Measurements from ENCODE around the gene CLEC5A. TPM values are rescaled to one million over a fixed set of nuclear protein-coding genes. Genes with fewer than 3 reads are reported as not detected.

The CLEC5A gene
- total RNA-seq, 1 experiment from 2014 or later = not detected

DNA sequence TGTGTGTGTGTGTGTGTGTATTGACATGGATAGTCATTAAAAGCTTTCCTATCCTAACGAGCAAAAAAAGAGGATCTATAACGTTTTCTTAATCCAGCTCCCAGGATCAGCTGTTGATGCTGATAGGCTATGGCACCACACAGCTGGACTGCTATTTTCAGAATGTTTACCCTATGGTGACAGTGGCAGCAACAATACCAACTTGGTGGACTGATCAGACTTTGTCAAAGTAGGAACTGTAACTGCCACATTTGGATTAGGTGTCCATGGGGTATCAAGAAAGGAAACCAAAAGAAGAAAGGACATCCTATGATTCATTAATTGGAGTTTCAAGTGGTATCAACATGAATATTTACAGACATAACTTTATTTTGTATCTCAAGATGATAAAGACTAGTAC lies 2.7 kb upstream of the CLEC5A start:
- H2BK20ac ChIP-seq (ENCODE audit: low read depth, low read length, poor library complexity, severe bottlenecking) = no peak overlapping the region
- no peak overlapping the region for H4K91ac ChIP-seq (ENCODE audit: insufficient read length, low read depth, low read length)
- no peak overlapping the region for H2AFZ ChIP-seq (ENCODE audit: low read length)
- no peak overlapping the region for H3K4ac ChIP-seq (ENCODE audit: low read depth, low read length)
- H3K9ac ChIP-seq (ENCODE audit: extremely low read depth, insufficient read length, low read length) = no peak overlapping the region
- H2BK15ac ChIP-seq (ENCODE audit: low read depth, low read length) = no peak overlapping the region
- no peak overlapping the region for H2BK120ac ChIP-seq (ENCODE audit: low read depth, low read length, poor library complexity, severe bottlenecking)
- no peaks in the 10 kb centered on the region for H3K23me2 ChIP-seq (ENCODE audit: insufficient read length, low read depth, low read length, poor library complexity, severe bottlenecking)
- no peak overlapping the region for H2BK12ac ChIP-seq (ENCODE audit: insufficient read length, low read depth, low read length)
- H3K14ac ChIP-seq (ENCODE audit: insufficient read depth, low read length) = no peak overlapping the region
- no peaks in the 10 kb centered on the region for H3K4me1 ChIP-seq (ENCODE audit: insufficient read depth, low read length)
- WGBS (ENCODE audit: extremely low coverage, insufficient read length, low lambda C conversion rate) = no CpG with 5 or more reads among the region's 2 CpGs
- Mint-ChIP-seq H3K27me3 (ENCODE audit: low read depth) (no peaks in the 10 kb centered on the region), H3K27ac (no peak overlapping the region), H3K4me1 (peaks cover 5% of the 10 kb centered on the region in 2 experiments), H3K9me3 (no peaks in the 10 kb centered on the region), H3K4me3 (no peak overlapping the region), H3K36me3 (ENCODE audit: insufficient read depth in 1 of 3, low read depth in 3 of 3) (no peaks in the 10 kb centered on the region; a peak in 1 of 7 replicates)
- H4K8ac ChIP-seq (replicated peaks; ENCODE audit: insufficient read length, low read depth, low read length) = no peak overlapping the region
- H3K56ac ChIP-seq (ENCODE audit: insufficient read length, low read depth, low read length) = no peak overlapping the region
- no peaks in the 10 kb centered on the region for H4K20me1 ChIP-seq (ENCODE audit: control insufficient read depth, insufficient read depth, insufficient read length)
- H3K18ac ChIP-seq (ENCODE audit: insufficient read length, low read depth, low read length) = no peak overlapping the region
- H2BK5ac ChIP-seq (ENCODE audit: insufficient read length, low read length) = no peak overlapping the region
- H3T11ph ChIP-seq (ENCODE audit: low read length) = no peak overlapping the region
- H2AK5ac ChIP-seq (ENCODE audit: insufficient read length, low read length) = no peak overlapping the region
- no peaks in the 10 kb centered on the region for H3K79me2 ChIP-seq (ENCODE audit: insufficient read depth, low read length)
- H3K27ac ChIP-seq (ENCODE audit: insufficient read length, low read depth, low read length) = no peak overlapping the region
- H3K9me3 ChIP-seq (ENCODE audit: control insufficient read depth, low read depth, low read length) = no peaks in the 10 kb centered on the region
- H4K5ac ChIP-seq (ENCODE audit: insufficient read length, low read depth, low read length) = no peak overlapping the region
- no peaks in the 10 kb centered on the region for H3K27me3 ChIP-seq (ENCODE audit: insufficient read depth, low read length)
- no peaks in the 10 kb centered on the region for H3K79me1 ChIP-seq (ENCODE audit: insufficient read depth, low read depth, low read length, poor library complexity, severe bottlenecking)
- no peak for DNase-seq
- H3K23ac ChIP-seq (ENCODE audit: insufficient read length, low read depth, low read length) = no peak overlapping the region
- TF ChIP-seq CTCF (conservative IDR thresholded peaks at IDR 0.05) = no peak
- H3K4me2 ChIP-seq (ENCODE audit: insufficient read depth, insufficient read length, low read length) = no peak overlapping the region
